ENCODE data around the gene DLG1.

DNA sequence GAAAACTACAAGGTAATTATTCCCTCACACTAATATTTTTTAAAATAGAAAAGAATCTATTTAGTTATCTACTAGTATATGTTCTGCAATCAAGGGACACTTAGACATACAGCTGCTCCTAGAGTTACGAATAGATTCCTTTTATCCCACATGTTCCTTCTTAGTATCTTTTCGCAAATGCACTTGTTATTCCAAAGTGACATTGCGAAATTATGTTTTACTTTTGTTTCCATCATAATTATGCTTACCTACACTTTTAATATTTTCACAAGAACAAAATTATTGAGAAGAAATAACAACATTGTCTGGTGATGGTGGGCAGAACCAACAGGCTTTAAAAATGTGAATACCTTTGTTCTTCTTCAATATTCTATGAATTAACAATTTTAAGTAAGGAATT lies 161.7 kb downstream of the DLG1 start:
- TF ChIP-seq, protein P1, sequence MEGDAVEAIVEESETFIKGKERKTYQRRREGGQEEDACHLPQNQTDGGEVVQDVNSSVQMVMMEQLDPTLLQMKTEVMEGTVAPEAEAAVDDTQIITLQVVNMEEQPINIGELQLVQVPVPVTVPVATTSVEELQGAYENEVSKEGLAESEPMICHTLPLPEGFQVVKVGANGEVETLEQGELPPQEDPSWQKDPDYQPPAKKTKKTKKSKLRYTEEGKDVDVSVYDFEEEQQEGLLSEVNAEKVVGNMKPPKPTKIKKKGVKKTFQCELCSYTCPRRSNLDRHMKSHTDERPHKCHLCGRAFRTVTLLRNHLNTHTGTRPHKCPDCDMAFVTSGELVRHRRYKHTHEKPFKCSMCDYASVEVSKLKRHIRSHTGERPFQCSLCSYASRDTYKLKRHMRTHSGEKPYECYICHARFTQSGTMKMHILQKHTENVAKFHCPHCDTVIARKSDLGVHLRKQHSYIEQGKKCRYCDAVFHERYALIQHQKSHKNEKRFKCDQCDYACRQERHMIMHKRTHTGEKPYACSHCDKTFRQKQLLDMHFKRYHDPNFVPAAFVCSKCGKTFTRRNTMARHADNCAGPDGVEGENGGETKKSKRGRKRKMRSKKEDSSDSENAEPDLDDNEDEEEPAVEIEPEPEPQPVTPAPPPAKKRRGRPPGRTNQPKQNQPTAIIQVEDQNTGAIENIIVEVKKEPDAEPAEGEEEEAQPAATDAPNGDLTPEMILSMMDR (conservative IDR thresholded peaks at IDR 0.05; ENCODE audit: low read length), result no peak
- no peak for TF ChIP-seq EZH2phosphoT487 (IDR thresholded peaks at IDR 0.05; ENCODE audit: borderline replicate concordance, low read depth, low read length)
